HG03025 (cell line): ENCODE measurements around the gene RGS7.
"Not testable (repeated sequence)": the region's sequence is repeated elsewhere in the genome, so short reads cannot be mapped to it uniquely, and the experiment has no call there.

Experiments
- ATAC-seq: cut with Tn5 transposase; IDR thresholded peaks from one replicate; pipeline ENCODE4 v1.9.1; 2021; ENCODE audit warnings: mild to moderate bottlenecking, moderate library complexity; ENCODE audit not compliant: unreplicated experiment, low FRiP score

Gene RGS7

DNA sequence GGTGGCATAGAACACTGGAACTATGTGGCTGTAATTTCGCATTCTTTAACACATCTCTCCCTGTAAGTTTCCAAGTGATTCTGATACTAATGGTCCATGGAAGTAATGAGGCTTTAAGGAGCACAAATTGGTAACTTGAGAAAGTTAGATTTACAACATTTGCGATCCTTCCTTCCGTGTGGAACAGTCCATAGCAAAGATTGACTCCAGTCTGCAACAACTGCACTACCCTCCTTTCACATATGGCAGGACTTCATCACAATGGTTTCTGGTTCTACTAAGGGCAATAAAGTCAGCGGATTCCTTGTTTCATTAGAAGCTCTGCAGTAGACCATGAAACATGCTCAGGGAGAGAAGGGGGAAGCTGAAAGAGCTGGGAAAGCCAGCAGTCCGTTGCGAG is 261.2 kb downstream of the RGS7 start:
- no peak for ATAC-seq

DNA sequence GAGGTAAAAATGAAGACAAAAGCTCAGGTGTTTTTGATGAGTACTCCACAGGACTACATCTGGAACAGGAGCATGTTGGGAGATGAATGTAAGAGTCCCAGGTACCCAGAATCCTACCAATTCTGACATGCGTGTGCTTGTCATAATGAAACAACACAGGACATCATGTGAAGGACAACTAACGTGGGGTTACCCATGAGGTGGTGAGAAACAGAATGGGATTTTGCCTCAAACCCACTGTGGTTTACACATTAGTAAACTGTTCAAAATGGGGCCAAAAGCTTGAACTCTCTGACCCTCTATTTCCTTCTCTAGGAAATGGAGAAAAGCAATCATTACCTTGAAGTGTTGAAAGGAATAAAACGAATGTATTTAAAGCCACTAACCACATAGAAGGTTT is 266.2 kb downstream of the RGS7 start:
- no peak for ATAC-seq

DNA sequence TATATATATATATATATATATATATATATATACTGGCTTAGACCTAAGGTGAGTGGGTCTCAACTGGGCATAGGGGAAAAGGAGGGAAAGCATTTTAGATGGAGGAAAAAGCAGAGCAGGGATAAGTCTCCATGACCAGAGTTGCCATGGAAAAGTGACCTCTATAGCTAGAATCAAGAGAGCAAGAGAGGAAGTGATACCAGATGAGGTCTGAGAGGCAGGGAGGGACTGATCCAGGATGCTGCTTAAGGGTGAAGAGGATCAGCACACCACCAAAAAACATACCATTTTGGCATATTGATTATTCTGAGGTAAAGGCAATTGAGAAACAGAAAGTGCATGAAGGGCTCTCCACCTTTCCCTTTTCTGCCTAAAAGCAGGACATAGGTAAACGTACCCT is 267.9 kb downstream of the RGS7 start:
- not testable (repeated sequence) for ATAC-seq

DNA sequence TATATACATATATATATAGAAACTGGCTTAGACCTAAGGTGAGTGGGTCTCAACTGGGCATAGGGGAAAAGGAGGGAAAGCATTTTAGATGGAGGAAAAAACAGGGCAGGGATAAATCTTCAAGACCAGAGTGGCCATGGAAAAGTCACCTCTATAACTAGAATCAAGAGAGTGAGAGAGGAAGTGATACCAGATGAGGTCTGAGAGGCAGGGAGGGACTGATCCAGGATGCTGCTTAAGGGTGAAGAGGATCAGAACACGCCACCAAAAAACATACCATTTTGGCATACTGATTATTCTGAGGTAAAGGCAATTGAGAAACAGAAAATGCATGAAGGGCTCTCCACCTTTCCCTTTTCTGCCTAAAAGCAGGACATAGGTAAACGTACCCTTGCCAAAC is 268.9 kb downstream of the RGS7 start:
- ATAC-seq: peak; percentile 79

DNA sequence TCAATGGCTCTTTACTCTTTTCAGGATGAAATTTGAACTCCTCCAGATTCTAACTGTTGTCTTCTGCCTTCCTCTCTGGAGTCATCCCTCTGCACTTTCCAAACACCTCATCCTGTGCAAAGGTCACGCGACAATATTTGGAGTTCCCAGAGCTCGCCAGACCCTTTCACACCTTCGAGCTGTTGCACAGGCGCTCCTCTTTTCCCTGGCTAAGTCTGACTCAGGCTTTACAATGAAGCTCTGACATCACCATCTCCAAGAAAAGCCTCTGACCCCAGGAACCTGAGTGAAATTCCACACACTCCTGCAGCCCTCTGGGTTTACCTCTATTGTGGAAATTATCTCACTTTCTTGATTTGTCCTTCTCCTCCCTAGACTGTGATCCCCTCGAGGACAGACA is 270.3 kb downstream of the RGS7 start:
- ATAC-seq: no peak

DNA sequence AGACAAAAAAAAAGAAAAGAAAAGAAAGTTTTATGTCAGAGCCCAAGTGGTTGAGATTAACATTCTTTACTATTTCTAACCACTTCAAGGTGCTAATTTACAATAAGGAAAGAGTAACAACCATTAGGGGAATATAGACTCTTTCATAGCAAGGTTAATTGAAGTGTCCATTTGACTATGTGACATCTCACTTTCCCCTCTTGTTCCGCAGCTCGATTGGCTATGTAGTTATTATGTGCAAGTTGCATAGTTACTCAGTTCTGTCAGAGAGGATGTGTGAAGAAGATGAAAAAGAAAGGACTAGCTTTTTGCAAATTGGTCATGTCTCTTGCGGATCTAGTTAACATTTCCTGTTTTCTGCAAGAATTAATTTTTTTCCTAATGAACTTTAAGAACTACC is 273.7 kb downstream of the RGS7 start:
- no peak for ATAC-seq

DNA sequence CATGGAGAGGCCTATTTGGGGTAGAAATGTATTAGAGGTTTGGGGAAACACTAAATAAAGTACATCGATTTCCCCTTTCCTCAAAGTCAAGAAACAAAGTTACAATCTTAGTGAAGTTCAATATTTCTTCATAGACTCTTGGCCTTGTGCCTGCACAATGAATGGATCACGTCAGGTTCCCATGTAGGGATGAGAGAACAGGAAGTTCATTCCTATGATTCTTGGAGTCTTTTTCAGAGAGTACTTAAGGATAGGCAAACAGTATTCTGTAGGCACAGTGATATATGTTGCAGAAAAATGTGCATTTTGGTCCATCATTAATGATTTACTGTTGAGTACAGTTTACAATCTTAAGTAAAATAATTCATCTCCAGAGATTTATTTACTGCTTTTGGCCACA is 275.5 kb downstream of the RGS7 start:
- ATAC-seq: no peak

DNA sequence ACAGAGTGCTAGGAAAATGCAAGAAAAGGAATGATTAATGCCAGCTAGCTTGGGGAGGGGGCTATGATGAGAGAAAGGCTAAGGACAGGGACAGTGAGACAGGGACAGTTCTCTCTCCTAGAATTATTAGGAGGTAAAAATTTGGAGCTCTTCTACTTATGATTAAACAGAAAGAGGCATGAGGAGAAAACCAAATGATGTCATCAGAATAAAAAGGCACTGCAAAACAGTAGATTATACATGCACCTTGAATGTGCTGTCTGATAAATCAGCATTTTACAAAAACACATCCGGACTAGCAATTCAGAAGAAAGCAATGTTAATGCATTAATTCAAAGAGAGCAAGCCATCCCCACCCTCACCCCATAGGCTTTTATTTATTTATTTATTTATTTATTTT is 277.5 kb downstream of the RGS7 start:
- no peak for ATAC-seq

DNA sequence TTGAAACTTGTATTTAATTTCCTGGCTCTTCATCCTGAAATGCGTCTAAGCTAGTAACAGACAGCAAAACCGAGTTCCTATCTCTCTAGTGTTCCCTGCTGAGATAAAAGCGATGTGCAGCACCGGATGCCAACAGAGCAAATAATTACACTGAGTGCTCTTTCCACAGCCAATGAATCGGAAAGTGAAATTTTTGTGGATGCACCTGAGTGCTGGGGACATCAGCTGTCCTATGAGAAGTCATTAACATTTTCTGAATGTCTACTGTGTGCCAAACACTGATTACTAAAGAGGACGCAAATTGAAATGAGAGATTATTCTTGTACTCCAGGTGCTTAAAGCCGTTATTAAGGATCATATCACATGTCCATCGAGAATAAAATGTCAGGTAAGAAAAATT is 278.0 kb downstream of the RGS7 start:
- no peak for ATAC-seq

DNA sequence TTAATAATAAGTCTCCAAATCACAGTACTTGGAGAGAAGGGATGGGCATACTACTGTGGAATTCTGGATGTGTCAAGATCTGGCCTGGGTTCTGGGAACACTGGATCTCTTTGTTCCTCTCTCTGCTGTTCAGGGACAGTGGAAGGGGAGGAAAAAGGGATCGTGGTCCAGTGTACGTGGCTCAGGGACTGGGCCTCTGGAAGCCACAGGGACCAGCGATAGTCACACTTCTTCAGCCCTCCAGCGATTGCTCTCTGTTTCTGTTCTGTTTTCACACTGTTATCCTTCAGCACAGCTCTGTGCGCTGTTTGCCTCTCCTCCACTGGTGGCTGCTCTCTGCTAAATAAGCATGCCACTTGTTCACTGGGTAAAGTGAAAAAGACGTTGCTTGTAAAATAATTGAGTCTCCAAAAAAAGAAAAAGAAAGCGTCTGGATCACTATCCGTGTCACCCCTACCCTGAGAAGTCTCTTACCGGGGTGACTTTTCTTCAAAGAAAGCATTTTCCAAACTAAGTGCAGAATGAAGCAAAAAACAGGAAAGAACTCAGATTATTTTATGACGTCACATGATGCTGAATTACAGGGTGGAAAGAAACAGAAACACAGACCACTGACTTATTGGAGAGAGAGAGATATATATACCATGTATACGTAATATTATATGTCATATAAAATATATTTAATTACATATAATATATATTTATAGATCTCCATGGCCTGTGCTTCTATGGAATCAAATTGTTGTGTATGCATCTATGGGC is 279.4 kb downstream of the RGS7 start:
- ATAC-seq: no peak

DNA sequence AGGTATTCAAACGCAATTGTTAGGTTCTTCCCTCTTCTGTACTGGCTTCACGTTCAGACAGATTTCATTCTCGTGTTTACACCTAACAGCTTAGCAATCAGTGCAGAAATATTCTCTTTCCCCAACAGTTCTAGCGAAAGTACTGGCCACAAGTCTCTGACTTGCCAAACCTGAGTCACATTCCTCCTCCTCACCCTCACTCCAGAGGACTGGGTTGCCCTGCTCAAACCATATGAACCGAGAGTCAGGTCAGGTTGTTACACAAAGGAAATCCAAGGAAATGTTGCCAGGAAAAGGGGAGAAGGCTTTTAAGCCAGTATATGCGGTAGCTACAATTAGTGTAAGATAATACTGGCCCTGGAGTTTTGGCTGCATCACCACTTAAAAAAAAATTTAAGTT is 282.5 kb downstream of the RGS7 start:
- ATAC-seq: no peak

DNA sequence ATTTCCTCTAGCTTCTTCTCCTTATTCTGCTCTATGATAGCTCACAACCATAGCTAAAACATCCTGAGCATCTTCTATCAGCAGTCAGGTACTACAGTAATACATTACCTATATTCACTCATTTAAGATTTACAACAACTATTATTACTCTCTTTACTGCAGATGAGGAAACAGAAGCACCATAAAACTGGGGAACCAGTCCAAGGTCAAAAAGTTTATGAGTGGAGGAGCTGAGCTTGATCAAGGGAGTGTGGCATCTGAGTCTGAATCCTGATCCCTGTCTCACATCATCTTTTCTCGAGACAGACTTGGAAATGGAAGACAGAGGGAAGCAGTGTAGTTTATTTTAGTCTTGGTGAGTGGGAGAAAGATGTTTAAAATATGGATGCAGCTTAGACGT is 288.6 kb downstream of the RGS7 start:
- no peak for ATAC-seq

DNA sequence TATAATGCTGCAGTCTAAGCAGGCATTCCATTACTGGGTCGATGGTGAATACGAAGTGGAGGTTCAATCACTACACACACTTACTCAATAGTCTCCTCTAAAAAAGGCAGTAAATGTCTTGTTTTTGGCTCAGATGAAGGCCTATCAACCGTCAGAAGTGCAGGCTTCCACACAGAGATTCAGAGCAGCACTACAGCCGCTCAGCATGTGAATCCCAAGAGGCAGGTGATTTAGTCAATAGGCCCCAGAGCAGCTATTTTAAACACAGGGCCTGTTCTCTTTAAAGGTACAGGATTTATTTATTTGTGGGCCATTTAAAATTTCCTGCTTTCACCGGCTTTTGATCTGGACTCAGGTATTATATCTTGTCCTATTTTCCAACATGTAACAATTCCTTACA is 293.7 kb downstream of the RGS7 start:
- no peak for ATAC-seq

DNA sequence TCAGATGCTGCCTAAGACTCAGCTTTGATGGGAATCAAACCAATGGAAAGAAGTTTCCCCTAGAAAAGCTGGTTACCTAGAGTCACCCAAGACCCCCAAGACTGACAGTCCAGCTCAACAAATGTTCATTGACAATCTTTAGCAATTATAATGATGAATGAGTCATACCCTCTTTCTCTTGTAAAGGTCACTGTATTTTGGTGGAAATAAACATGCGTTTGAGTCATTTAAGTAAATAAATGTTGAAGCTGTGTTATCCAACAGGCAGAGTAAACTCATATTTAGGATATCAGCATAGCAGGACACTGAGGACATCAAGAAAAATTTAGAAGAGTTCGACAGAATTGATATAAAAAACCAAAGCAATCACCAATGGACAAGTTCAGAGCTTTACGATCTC is 295.9 kb downstream of the RGS7 start:
- ATAC-seq: no peak

DNA sequence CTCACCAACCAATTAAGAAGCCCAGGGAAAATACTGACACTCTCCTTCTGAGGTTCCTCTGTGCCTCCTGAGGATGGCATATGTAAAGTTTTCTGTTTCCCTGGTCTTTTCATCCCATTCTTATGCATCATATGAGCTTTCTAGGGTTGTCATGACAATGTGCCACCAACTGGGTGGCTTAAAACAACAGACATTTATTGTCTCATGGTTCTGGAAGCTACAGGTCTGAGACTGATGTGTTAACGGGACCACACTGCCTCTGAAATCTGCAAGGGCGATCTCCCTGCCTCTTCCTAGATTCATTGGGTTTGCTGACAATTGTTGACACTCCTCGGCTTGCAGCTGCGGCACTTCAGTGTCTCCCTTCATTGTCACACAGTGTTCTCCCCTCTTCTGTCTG is 308.4 kb downstream of the RGS7 start:
- no peak for ATAC-seq

DNA sequence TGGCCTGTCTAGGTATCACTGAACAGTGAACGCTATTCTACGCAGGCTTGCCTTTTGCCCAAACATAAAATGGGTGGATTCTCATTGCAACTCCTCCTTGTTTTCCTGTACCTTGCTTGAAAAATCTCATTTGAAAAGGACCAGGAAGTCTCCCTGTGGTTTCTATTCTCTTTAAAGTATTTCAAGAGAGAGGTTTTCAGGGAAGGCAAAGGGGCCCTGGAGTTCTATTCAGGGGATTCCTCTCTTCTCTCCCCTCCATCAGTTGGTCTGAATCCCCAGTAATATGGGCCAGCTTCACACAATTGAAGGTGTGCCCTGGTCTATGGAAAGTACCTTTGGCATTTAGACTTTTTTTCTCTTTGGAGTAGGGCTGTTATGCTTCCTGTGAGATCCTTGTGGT is 311.3 kb downstream of the RGS7 start:
- ATAC-seq: no peak

DNA sequence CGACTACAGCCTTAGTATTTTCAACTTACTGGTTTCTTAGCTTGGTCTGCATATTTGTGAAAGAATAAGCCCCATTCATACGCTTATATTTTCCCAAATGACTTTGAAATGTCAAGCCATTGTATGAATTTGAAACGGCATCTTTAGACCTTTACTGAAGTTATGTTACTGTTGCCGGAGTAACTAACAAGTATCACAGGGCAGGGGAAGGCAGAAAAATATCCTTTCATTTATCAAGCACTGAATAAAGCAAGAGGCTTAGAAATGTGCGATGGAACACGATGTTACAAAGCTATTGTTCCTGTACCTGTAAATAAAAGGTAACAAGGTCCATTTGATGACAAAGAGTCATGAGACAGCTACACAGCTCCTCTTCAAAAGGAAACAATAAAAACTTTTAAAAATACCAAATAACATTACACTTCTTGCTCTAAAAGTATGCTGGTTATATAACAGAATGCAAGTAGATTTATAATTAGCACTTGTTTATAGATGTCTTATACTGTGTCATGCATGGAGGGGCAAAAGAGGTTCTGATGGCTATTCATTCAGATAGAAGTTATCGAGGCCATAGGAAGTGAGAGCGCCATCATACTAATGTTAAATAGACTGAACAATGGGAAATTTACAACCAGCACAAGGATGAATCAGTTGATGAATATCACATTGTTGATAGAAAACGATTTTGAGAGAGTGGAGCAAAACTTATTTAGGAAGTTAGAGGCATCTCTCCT is 322.6 kb downstream of the RGS7 start:
- no peak for ATAC-seq

DNA sequence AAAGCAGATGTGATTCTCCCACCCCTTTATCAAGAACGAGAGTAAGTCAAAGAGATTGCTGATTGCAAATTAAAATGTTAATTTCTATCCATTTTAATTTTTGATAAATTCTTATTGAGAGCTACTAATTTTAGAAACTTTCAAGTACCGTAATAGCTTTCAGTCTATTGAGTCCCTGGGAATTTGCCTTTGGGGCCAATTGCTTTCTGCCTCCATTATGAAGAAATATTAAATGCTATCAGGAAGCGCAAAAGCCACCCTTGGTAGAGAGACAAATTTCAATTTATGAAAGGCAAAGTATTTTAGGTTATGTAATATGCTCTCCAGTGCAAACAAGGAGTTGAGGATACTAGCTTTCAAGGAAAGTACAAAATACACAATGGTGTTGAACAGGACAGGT is 332.2 kb downstream of the RGS7 start:
- no peak for ATAC-seq

DNA sequence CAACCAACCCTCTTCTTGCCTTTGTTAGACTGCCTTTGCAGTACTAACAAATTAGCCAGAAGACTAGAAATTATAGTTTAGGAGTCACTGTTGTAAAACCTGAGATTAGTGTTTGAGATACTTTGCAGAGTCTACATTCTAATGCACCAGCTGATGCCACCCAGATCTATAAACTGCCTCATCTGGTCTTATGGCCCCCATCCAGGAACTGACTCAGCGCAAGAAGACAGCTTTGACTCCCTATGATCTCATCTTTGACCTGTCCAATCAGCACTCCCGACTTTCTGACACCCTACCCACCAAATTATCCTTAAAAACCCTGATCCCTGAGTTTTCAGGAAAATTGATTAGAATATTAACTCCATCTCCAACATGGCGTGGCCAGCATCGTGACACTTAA is 334.6 kb downstream of the RGS7 start:
- no peak for ATAC-seq

DNA sequence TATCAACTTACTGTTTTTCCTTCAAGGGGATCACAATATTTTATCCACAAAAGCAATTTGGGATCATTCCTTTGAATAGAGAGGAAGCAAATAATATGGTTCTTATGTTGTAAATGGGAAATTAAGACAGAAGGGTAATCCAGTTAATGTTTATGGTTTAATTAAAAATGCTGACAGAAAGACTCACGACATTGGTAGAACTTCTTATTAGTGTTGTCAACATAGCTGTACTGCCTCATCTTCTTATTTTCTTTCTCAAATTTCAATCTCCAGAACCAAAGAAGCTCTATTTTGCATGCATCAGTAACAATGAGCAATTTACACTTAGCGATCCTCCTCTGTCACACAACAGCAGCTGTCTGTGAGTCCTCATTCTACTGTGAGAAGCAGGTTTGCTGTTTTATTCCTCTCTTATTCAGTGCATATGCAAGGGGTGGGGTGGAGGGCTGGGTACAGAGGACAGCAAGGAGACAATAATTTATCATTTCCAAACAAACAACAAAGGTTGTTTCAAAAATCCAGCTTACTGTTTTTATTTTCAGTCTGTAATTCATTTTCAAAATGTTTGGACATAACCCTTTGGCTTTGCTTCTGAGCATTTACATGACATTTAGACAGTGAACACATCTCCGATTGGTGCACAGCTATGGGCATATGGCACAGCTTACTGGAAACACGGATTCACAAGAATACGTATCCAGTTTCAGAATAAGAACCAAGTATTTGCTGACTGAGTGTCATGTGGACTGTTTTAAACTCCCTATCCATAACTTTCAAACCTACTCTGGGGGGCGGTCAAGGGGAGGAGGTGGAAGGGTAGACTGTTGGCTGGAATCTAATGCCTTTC is 335.9 kb downstream of the RGS7 start:
- ATAC-seq: no peak

DNA sequence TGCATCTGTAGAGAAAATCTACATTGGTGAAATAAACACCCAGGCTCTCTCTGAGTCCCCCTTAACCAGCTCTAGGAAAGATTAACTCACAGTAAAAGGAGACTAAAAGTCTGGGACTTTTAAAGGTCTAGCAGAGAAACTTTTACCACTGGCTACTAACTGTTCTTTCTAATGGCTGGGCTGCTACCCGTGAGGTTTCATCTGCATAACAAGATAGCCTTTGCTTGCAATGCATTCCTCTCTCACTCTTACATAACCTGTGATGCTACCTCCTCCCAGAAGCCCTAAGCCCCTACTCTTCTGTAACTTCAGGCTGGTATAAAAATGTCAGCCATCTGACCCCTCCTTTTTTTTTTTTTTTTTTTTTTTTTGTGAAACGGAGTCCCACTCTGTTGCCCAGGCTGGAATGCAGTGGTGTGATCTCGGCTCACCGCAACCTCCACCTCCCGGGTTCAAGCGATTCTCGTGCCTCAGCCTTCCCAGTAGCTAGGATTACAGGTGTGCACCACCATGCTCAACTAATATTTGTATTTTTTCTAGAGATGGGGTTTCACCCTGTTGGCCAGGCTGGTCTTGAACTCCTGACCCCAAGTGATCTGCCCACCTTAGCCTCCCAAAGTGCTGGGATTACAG is 344.2 kb downstream of the RGS7 start:
- no peak for ATAC-seq
